G401 (cell line): ENCODE measurements around the gene ARMH3. TPM values are rescaled to one million over a fixed set of nuclear protein-coding genes. Genes with fewer than 3 reads are reported as not detected.

ENCODE experiments used
- total RNA-seq: library from RNA; depleted of rRNA; stranded (reverse); fragments of >200 nt; shearing (Covaris generic); gene quantifications from 2 replicates; pipeline ENCODE4 v1.2.3, GENCODE V29; 2014; rRNA removed

The ARMH3 gene
- total RNA-seq, 1 experiment from 2014 or later: 15.3 TPM

Other genes starting within 250 kb of the ARMH3 start
- gene OGA, start 237.7 kb downstream of the ARMH3 start, total RNA-seq: 56.1 and 67.4 TPM in 2 replicates
- gene KCNIP2, start 212.4 kb downstream of the ARMH3 start, total RNA-seq: not detected in 2 replicates
- gene HPS6, start 9.2 kb upstream of the ARMH3 start, total RNA-seq: 55.3 and 71.9 TPM in 2 replicates
- 59.7 and 62.5 TPM in 2 replicates for gene LDB1, start 64.2 kb upstream of the ARMH3 start, total RNA-seq
- 3.8 and 7.0 TPM in 2 replicates for gene PPRC1, start 76.9 kb upstream of the ARMH3 start, total RNA-seq
- 137 and 202 TPM in 2 replicates for gene NOLC1, start 96.2 kb upstream of the ARMH3 start, total RNA-seq
- gene ELOVL3, start 170.1 kb upstream of the ARMH3 start, total RNA-seq: 2.1 and 3.3 TPM in 2 replicates
- gene PITX3, start 185.3 kb upstream of the ARMH3 start, total RNA-seq: 5.4 and 6.3 TPM in 2 replicates
- gene GBF1, start 189.4 kb upstream of the ARMH3 start, total RNA-seq: 15.3 and 16.0 TPM in 2 replicates